ENCODE results near the gene CORO2B. TPM values are rescaled to one million over a fixed set of nuclear protein-coding genes. Genes with fewer than 3 reads are reported as not detected.

CORO2B gene
- total RNA-seq, 1 donor from 2014 or later: 21.3 TPM

- TF ChIP-seq CTCF (conservative IDR thresholded peaks at IDR 0.05): no peak
- H3K9me3 Mint-ChIP-seq: no peaks in the 10 kb centered on the region
- no peaks in the 10 kb centered on the region for H3K27me3 Mint-ChIP-seq (ENCODE audit: low read depth)
- H3K27ac Mint-ChIP-seq (ENCODE audit: unreplicated experiment): peak overlapping the region; percentile 44
- peaks cover 80% of the 10 kb centered on the region for H3K4me1 Mint-ChIP-seq
- DNase-seq (ENCODE audit: low read depth, low spot score): no peak
- H3K36me3 Mint-ChIP-seq (ENCODE audit: low read depth): no peaks in the 10 kb centered on the region
- H3K4me3 Mint-ChIP-seq: no peak overlapping the region
Measured at GRCh38 chr15:68594533-68595259, 15.9 kb downstream of the CORO2B start.

GRCh38 chr15:68595260-68595564 lies 16.4 kb downstream of the CORO2B start:
- Mint-ChIP-seq H3K36me3 (ENCODE audit: low read depth) (no peaks in the 10 kb centered on the region), H3K9me3 (no peaks in the 10 kb centered on the region), H3K27me3 (ENCODE audit: low read depth) (no peaks in the 10 kb centered on the region), H3K27ac (ENCODE audit: unreplicated experiment) (no peak overlapping the region), H3K4me1 (peaks cover 85% of the 10 kb centered on the region), H3K4me3 (no peak overlapping the region)
- no peak for TF ChIP-seq CTCF (conservative IDR thresholded peaks at IDR 0.05)
- DNase-seq (ENCODE audit: low read depth, low spot score): no peak

GRCh38 chr15:68595761-68596160 lies 17.0 kb downstream of the CORO2B start:
- Mint-ChIP-seq H3K36me3 (ENCODE audit: low read depth) (no peaks in the 10 kb centered on the region), H3K4me3 (peak overlapping the region; percentile 61), H3K27me3 (ENCODE audit: low read depth) (no peaks in the 10 kb centered on the region), H3K27ac (ENCODE audit: unreplicated experiment) (peak overlapping the region; percentile 83), H3K9me3 (no peaks in the 10 kb centered on the region), H3K4me1 (peaks cover 85% of the 10 kb centered on the region)
- DNase-seq (ENCODE audit: low read depth, low spot score): no peak
- no peak for TF ChIP-seq CTCF (conservative IDR thresholded peaks at IDR 0.05)

GRCh38 chr15:68596691-68597090 lies 17.9 kb downstream of the CORO2B start:
- DNase-seq (ENCODE audit: low read depth, low spot score): no peak

GRCh38 chr15:68597581-68597980 lies 18.8 kb downstream of the CORO2B start:
- DNase-seq (ENCODE audit: low read depth, low spot score): no peak
- no peak overlapping the region for H3K4me3 Mint-ChIP-seq
- H3K36me3 Mint-ChIP-seq (ENCODE audit: low read depth): no peaks in the 10 kb centered on the region
- H3K9me3 Mint-ChIP-seq: no peaks in the 10 kb centered on the region
- peaks cover 92% of the 10 kb centered on the region for H3K4me1 Mint-ChIP-seq
- TF ChIP-seq CTCF (conservative IDR thresholded peaks at IDR 0.05): no peak
- H3K27ac Mint-ChIP-seq (ENCODE audit: unreplicated experiment): no peak overlapping the region
- no peaks in the 10 kb centered on the region for H3K27me3 Mint-ChIP-seq (ENCODE audit: low read depth)

More at GRCh38 chr15:68596691-68597090, 17.9 kb downstream of the CORO2B start:
- Mint-ChIP-seq H3K4me1 (peaks cover 89% of the 10 kb centered on the region), H3K27me3 (ENCODE audit: low read depth) (no peaks in the 10 kb centered on the region), H3K4me3 (no peak overlapping the region), H3K9me3 (no peaks in the 10 kb centered on the region), H3K36me3 (ENCODE audit: low read depth) (no peaks in the 10 kb centered on the region), H3K27ac (ENCODE audit: unreplicated experiment) (no peak overlapping the region)
- TF ChIP-seq CTCF (conservative IDR thresholded peaks at IDR 0.05): no peak

Measured in neural crest cell (in vitro differentiated cells).